Sciatic nerve (tissue), 2 donors: Measurements from ENCODE around the gene TRMT61B. TPM values are rescaled to one million over a fixed set of nuclear protein-coding genes. Genes with fewer than 3 reads are reported as not detected.

Experiments
- ATAC-seq: fragments of 200-7000 bp; cut with Tn5 transposase; one replicate; pipeline ENCODE4 v1.9.1; 2020; ENCODE audit warnings: mild to moderate bottlenecking, moderate library complexity
- DNase-seq: peaks from one replicate; pipeline ENCODE4 v3.0.0-alpha.2; 2020; ENCODE audit warnings: low spot score
- intact Hi-C: fragments of 100-400 bp; cut with DNase I; formaldehyde crosslinking; loops from one replicate; pipeline ENCODE4 v1.14.2; 2022
- total RNA-seq: library from RNA; stranded (reverse); fragmentation: NEBNext Ultra II Directional; extraction: Animal tissue kit (Norgen Biotek cat#: 25700); gene quantifications from one replicate; pipeline ENCODE4 v1.2.1, GENCODE V29; 2021
- donor health status: DM: no; HTN: no; CAD: no.
- donor health status: DM: no; HTN: no; CAD: no.

TRMT61B gene
- total RNA-seq, 1 donor from 2014 or later = 14.0 TPM

GRCh38 chr2:28869494-28870145 lies 489 bp downstream of the TRMT61B start:
- intact Hi-C loops = no loop called here
- peak; percentile 48 for ATAC-seq

DNA sequence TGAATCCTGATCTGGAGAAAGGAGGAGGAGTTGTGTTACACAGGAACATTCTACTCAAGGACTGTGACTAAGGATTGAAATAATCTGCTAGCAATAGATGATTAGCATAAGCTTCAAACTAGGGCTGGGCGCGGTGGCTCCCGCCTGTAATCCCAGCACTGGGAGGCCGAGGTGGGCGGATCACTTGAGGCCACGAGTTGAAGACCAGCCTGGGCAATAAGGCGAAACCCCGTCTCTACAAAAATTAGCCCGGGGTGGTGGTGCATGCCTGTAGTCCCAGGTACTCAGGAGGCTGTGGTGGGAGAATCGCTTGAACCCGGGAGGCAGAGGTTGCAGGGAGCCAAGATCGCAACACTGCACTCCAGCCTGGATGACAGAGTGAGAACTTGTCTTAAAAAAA lies 1.5 kb downstream of the TRMT61B start:
- ATAC-seq (no peak), DNase-seq (no peak)
- intact Hi-C loops = no loop called here

More at GRCh38 chr2:28869494-28870145, 489 bp downstream of the TRMT61B start:
- DNase-seq = no peak

DNA sequence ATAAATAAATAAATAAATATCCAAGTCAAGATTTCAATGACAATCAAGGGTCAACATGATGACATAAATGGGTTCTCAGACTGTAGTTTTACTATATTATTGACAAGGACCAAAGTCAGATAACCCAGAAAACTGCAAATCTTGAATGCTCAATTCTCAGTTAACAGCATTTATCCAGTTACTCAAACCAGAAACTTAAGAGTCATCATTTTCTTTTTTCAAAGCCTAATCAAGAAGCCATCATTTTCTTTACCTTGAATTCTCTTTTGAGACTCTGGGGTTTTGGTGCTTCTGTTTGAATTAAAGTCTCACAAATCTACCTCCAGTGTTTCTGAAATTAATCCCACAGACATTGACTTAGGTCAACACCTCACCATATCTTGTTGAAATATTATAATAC lies 14.1 kb downstream of the TRMT61B start:
- intact Hi-C loops = no loop called here
- DNase-seq (no peak), ATAC-seq (no peak)

DNA sequence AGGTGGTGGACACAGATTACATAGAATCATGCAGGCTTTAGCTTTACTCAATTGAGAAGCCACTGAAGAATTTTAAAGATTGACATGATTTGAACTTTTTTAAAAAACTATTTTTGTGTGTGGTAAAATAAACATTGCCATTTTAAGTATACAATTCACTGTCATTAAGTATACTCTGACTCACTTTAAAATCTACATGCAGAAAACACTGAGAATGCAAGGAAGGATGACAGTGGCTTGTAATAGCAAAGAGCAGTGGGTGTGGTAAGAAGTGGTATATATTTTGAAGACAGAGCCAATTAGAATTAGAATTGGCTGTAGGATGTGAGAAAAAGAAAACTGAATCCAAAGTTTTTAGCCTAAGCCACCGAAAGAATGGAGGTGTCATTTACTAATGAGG lies 14.9 kb downstream of the TRMT61B start:
- DNase-seq (no peak), ATAC-seq (no peak)
- intact Hi-C loops = no loop called here

GRCh38 chr2:28842042-28842441 lies 28.1 kb downstream of the TRMT61B start:
- ATAC-seq (no peak), DNase-seq (no peak)
- intact Hi-C loops = no loop called here

- ATAC-seq (no peak), DNase-seq (no peak)
- intact Hi-C loops = no loop called here
Observed at GRCh38 chr2:28838971-28839370, 31.1 kb downstream of the TRMT61B start.

- no peak for ATAC-seq
- DNase-seq = no peak
- intact Hi-C loops = no loop called here
Observed at GRCh38 chr2:28835781-28836180, 34.3 kb downstream of the TRMT61B start.

DNA sequence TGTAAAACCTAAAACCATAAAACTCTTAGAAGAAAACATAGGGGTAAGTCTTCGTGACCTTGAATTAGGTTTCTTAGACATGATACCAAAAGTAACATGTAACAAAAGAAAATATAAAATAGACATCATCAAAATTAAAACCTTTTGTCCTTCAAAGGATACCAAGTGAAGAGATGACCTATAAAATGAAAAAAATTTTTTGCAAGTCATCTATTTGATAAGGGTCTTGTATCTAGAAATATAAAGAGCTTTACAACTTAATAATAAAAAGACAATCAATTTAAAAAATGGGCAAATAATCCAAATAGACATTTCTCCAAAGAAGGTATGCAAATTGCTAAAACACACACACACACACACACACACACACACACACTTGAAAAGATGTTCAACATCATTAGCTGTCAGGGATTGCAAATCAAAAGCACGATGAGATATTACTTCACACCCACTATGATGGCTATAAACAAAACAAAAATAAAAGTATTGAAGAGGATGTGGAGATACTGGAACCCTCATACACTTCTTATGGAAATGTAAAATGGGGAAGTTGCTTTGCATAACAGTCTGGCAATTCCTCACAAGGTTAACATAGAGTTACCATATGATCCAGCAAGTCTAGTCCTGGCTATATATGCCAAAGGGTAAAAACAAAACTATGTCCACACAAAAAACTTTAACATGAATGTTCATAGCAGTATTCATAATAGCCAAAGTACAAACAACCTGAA lies 36.2 kb downstream of the TRMT61B start:
- ATAC-seq (no peak), DNase-seq (no peak)
- intact Hi-C loops = no loop called here

- DNase-seq (no peak), ATAC-seq (no peak)
- intact Hi-C loops = loop anchor here (5.0 kb wide), 1 partner anchor 609 kb away; no protein-coding TSS in a partner anchor
Observed at GRCh38 chr2:28828382-28828781, 41.7 kb downstream of the TRMT61B start.

GRCh38 chr2:28824870-28825269 lies 45.2 kb downstream of the TRMT61B start:
- intact Hi-C loops = loop anchor here (5.0 kb wide), 1 partner anchor 612 kb away; no protein-coding TSS in a partner anchor
- DNase-seq = no peak
- ATAC-seq = no peak

GRCh38 chr2:28824207-28824606 lies 45.9 kb downstream of the TRMT61B start:
- no peak for DNase-seq
- intact Hi-C loops = no loop called here
- ATAC-seq = no peak

- no peak for ATAC-seq
- DNase-seq = no peak
- intact Hi-C loops = no loop called here
Observed at GRCh38 chr2:28822036-28822435, 48.1 kb downstream of the TRMT61B start.

GRCh38 chr2:28821295-28821958 lies 48.7 kb downstream of the TRMT61B start:
- DNase-seq = no peak
- peak; percentile 73 for ATAC-seq
- intact Hi-C loops = no loop called here

- no peak for DNase-seq
- intact Hi-C loops = no loop called here
- ATAC-seq = no peak
Observed at GRCh38 chr2:28818053-28818452, 52.1 kb downstream of the TRMT61B start.

DNA sequence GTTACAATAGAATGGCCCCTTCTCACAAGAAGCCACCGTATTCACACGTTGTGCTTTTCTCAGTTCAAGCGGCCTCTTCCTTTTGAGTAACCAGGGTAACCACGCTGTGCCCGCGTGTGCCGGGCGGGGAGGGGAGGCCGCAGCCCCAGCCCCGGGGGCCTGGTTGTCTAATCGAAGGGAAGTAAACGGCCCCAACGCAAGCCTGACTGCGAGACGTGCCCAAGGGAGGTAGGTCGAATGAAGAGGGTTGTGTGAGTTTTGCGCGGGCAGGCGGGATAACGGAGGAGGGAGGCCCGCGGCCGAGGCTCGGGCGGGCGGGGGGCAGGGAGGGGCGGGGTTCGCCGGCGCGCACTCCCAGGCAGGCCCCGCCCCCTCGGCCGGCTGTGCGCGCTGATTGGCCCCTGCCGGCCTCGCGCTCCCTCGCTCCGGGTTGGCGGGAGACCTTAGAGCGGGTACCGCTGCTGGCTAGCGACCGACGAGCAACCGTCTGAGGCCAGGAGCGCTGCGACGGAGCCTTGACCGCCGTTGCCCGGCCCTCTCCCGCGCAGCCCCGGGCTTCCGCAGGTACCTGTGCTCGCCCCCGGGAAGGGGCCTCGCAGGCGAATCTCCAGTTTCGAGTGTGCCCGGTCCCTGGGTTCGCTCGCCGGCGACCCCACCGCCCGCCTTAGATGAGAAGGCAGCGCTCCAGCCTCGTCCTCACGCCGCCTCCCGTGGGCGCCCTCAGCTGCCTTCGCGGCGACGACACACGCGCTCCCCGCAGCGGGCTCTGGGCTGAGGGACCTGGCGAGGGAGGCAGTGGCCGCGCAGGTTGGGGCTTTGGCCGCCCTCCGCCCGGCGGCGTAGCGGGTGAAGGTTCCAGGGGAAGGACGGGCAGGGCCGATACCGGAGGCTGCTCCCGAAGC lies 59.5 kb downstream of the TRMT61B start, which contains the start of gene SPDYA:
Gene SPDYA (plus strand): TSS at position 451 of the 902 bp plus-strand sequence. CDS start 5,181 bp downstream, outside the sequence.
- DNase-seq (peak; percentile 84), ATAC-seq (peak; percentile 94)
- intact Hi-C loops = no loop called here

DNA sequence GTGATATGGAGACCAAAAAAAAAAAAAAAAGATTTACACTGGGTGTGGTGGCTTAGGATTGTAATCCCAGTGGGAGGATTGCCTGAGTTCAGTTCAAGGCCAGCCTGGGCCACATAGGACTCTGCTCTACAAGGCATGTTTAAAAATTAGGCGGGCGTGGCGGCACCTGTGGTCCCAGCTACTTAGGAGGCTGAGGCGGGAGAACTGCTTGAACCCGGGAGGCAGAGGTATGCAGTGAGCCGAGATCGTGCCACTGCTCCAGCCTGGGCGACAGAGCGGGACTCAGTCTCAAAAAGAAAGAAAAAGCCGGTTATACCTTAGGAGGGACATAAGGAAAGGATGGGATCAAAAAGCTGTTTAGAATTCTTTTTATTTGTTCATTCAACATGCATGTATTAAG lies 60.2 kb downstream of the TRMT61B start:
- ATAC-seq (no peak), DNase-seq (no peak)
- intact Hi-C loops = no loop called here

DNA sequence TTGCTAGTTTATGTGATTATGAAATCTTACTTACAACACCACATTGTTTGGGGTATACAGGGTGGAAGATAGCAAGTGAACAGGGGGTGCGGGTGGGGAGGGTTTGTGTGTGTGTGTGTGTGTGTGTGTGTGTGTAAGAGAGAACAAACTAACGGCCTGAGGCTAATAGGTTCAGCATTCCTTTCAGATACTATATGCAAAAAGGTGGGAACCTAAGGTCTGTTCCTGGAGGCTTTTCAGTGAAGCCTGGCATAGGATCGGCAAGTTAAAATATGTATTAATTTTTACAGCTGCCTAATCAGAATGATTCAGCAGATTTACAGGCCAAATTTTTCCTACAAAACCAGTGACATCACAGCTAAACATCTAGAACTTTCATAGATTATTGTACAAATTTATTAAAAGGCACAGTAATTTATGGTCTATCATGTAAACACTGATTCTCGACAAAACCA lies 67.1 kb downstream of the TRMT61B start:
- peak; percentile 58 for ATAC-seq

GRCh38 chr2:28801726-28802125 lies 68.4 kb downstream of the TRMT61B start:
- ATAC-seq (no peak), DNase-seq (no peak)
- intact Hi-C loops = no loop called here

More for the DNA sequence above, 67.1 kb downstream of the TRMT61B start:
- no peak for DNase-seq
- intact Hi-C loops = no loop called here
